Testis (tissue), 2 donors: ENCODE data around the gene RAD18.

Experiments
- CTCF ChIP-seq, 3 experiments: fragments of 450-650 bp in 2 of 3; fragments of 200-600 bp in 1 of 3; sonication (generic) in 1 of 3; IDR thresholded peaks; one replicate each; pipeline ENCODE4 v1.5.1; 2016 to 2019; ENCODE audit warnings: antibody characterized with exemption in 3 of 3, mild to moderate bottlenecking in 2 of 3, moderate library complexity in 1 of 3
- POLR2A ChIP-seq: fragments of 450-650 bp; IDR thresholded peaks from one replicate; pipeline ENCODE4 v1.6.1; 2017; ENCODE audit warnings: antibody characterized with exemption, mild to moderate bottlenecking, moderate library complexity

- TF ChIP-seq POLR2A, result no peak
- TF ChIP-seq CTCF (IDR thresholded peaks at IDR 0.05), result no peak
These were observed 24.0 kb upstream of the RAD18 start for GRCh38 chr3:8987226-8987625.
